Mesenchymal stem cell (in vitro differentiated cells and primary cell): ENCODE data around the gene FRYL.
"Not testable (repeated sequence)": the region's sequence is repeated elsewhere in the genome, so short reads cannot be mapped to it uniquely, and the experiment has no call there.

Experiments
- DNase-seq: peaks from one replicate; pipeline ENCODE4 v3.0.0-alpha.2; 2013
- H2AFZ ChIP-seq: one replicate; pipeline ENCODE4 v1.6.1; 2013; ENCODE audit warnings: low read depth, mild to moderate bottlenecking, control low read depth, inconsistent platforms, low read length, moderate library complexity
- H2AK5ac ChIP-seq: 2 replicates; pipeline ENCODE4 v1.6.1; 2013; ENCODE audit warnings: low read length, moderate library complexity, mild to moderate bottlenecking, inconsistent platforms; ENCODE audit not compliant: severe bottlenecking
- H2BK120ac ChIP-seq: one replicate; pipeline ENCODE4 v1.6.1; 2013; ENCODE audit warnings: low read depth, mild to moderate bottlenecking, inconsistent platforms, low read length, moderate library complexity
- H2BK12ac ChIP-seq, 2 experiments: one replicate each; pipeline ENCODE4 v1.6.1; 2013; ENCODE audit warnings: inconsistent platforms in 2 of 2, low read length in 2 of 2, mild to moderate bottlenecking in 2 of 2, moderate library complexity in 2 of 2, control low read depth in 1 of 2
- H2BK15ac ChIP-seq: one replicate; pipeline ENCODE4 v1.6.1; 2013; ENCODE audit warnings: mild to moderate bottlenecking, low read depth, inconsistent platforms; ENCODE audit not compliant: poor library complexity, severe bottlenecking
- H2BK5ac ChIP-seq: 2 replicates; pipeline ENCODE4 v1.6.1; 2013; ENCODE audit warnings: low read depth, mild to moderate bottlenecking, low read length, control low read depth, inconsistent platforms; ENCODE audit not compliant: poor library complexity, severe bottlenecking
- H3K14ac ChIP-seq, 2 experiments: one replicate each; pipeline ENCODE4 v1.6.1; 2013; ENCODE audit warnings: inconsistent platforms in 2 of 2, low read length in 2 of 2, control low read depth in 1 of 2, mild to moderate bottlenecking in 1 of 2, moderate library complexity in 1 of 2
- H3K18ac ChIP-seq, 2 experiments: one replicate each; pipeline ENCODE4 v1.6.1; 2013; ENCODE audit warnings: inconsistent platforms in 2 of 2, low read length in 2 of 2, control low read depth in 1 of 2, low read depth in 1 of 2, mild to moderate bottlenecking in 1 of 2
- H3K23ac ChIP-seq, 2 experiments: one replicate each; pipeline ENCODE4 v1.6.1; 2013; ENCODE audit warnings: inconsistent platforms in 2 of 2, low read length in 2 of 2, mild to moderate bottlenecking in 2 of 2, moderate library complexity in 2 of 2, control low read depth in 1 of 2
- H3K27ac ChIP-seq: 2 replicates; pipeline ENCODE4 v1.5.1; 2013; ENCODE audit warnings: mild to moderate bottlenecking, moderate library complexity, low read length, control low read depth, inconsistent platforms; ENCODE audit not compliant: poor library complexity, severe bottlenecking
- H3K27me3 ChIP-seq, 2 experiments: 2 replicates each; pipeline versions ENCODE4 v1.6.1 to v1.7.0; 2013; ENCODE audit warnings: low read length in 2 of 2, mild to moderate bottlenecking in 2 of 2, moderate library complexity in 2 of 2, control low read depth in 1 of 2, inconsistent platforms in 1 of 2; ENCODE audit not compliant: control insufficient read depth in 1 of 2, insufficient read depth in 1 of 2
- H3K36me3 ChIP-seq, 2 experiments: 2 replicates each; pipeline versions ENCODE4 v1.6.1 to v1.7.0; 2013; ENCODE audit warnings: low read length in 2 of 2, control low read depth in 1 of 2, inconsistent platforms in 1 of 2, low read depth in 1 of 2, mild to moderate bottlenecking in 1 of 2; ENCODE audit not compliant: insufficient read depth in 2 of 2, control insufficient read depth in 1 of 2
- H3K4ac ChIP-seq, 2 experiments: one replicate each; pipeline ENCODE4 v1.6.1; 2013; ENCODE audit warnings: inconsistent platforms in 2 of 2, low read length in 2 of 2, mild to moderate bottlenecking in 2 of 2, moderate library complexity in 2 of 2, control low read depth in 1 of 2, low read depth in 1 of 2
- H3K4me1 ChIP-seq: 2 replicates; pipeline ENCODE4 v1.6.1; 2013; ENCODE audit warnings: low read depth, low read length, control low read depth; ENCODE audit not compliant: control insufficient read depth, insufficient read depth
- H3K4me2 ChIP-seq: 2 replicates; pipeline ENCODE4 v1.6.1; 2013; ENCODE audit warnings: low read length, mild to moderate bottlenecking, inconsistent platforms; ENCODE audit not compliant: poor library complexity, severe bottlenecking
- H3K4me3 ChIP-seq, 2 experiments: 2 replicates each; pipeline versions ENCODE4 v1.5.1 to v1.7.0; 2013; ENCODE audit warnings: low read length in 2 of 2, mild to moderate bottlenecking in 2 of 2, control low read depth in 1 of 2, low read depth in 1 of 2; ENCODE audit not compliant: insufficient read depth in 1 of 2
- H3K79me1 ChIP-seq: replicated peaks from 2 replicates; pipeline ENCODE4 v1.6.1; 2013; ENCODE audit warnings: mild to moderate bottlenecking, control low read depth, low read length, inconsistent platforms; ENCODE audit not compliant: poor library complexity, severe bottlenecking
- H3K9ac ChIP-seq: 2 replicates; pipeline ENCODE4 v1.7.0; 2013; ENCODE audit warnings: mild to moderate bottlenecking, low read length, moderate library complexity
- H3K9me3 ChIP-seq: 2 replicates; pipeline ENCODE4 v1.7.0; 2013; ENCODE audit warnings: mild to moderate bottlenecking, low read length; ENCODE audit not compliant: control insufficient read depth
- H4K8ac ChIP-seq: one replicate; pipeline ENCODE4 v1.6.1; 2013; ENCODE audit warnings: inconsistent platforms, mild to moderate bottlenecking, low read length, moderate library complexity
- H4K91ac ChIP-seq: one replicate; pipeline ENCODE4 v1.6.1; 2013; ENCODE audit warnings: mild to moderate bottlenecking, low read length, inconsistent platforms
- WGBS: methylation state at CpG from one replicate; pipeline ENCODE4 v1.1.7; 2013; ENCODE audit warnings: mixed read lengths; 5-methylcytosine and 5-hydroxymethylcytosine counted together

FRYL gene

GRCh38 chr4:48804584-48805301 lies 24.7 kb upstream of the FRYL start:
- WGBS: 96% methylated on average over 8 of the region's 8 CpGs
- no peaks in the 10 kb centered on the region for H3K79me1 ChIP-seq
- no peak overlapping the region for H2BK15ac ChIP-seq
- H3K4me1 ChIP-seq: no peaks in the 10 kb centered on the region
- peak overlapping the region; percentile 19 for H4K8ac ChIP-seq
- no peaks in the 10 kb centered on the region for H3K9me3 ChIP-seq
- no peaks in the 10 kb centered on the region for H3K27me3 ChIP-seq
- no peaks in the 10 kb centered on the region for H3K36me3 ChIP-seq
- H3K4me2 ChIP-seq: no peak overlapping the region
- no peak overlapping the region for H3K14ac ChIP-seq
- H2BK12ac ChIP-seq: no peak overlapping the region
- no peak overlapping the region for H3K18ac ChIP-seq
- H3K4ac ChIP-seq: no peak overlapping the region
- H2BK5ac ChIP-seq: no peak overlapping the region
- H3K9ac ChIP-seq: no peak overlapping the region
- no peak overlapping the region for H3K27ac ChIP-seq
- no peak overlapping the region for H3K4me3 ChIP-seq
- H2AK5ac ChIP-seq: no peak overlapping the region
- H3K23ac ChIP-seq: no peak overlapping the region
- no peak overlapping the region for H2BK120ac ChIP-seq
- DNase-seq: no peak
- H2AFZ ChIP-seq: no peak overlapping the region
- no peak overlapping the region for H4K91ac ChIP-seq

- H3K4ac ChIP-seq: no peak overlapping the region
- no peak overlapping the region for H3K9ac ChIP-seq
- H3K27ac ChIP-seq: no peak overlapping the region
- no peak overlapping the region for H2BK12ac ChIP-seq
- no peak overlapping the region for H3K18ac ChIP-seq
- H3K79me1 ChIP-seq: no peaks in the 10 kb centered on the region
- no peak overlapping the region for H2AFZ ChIP-seq
- H3K27me3 ChIP-seq: no peaks in the 10 kb centered on the region
- no peaks in the 10 kb centered on the region for H3K4me1 ChIP-seq
- no peaks in the 10 kb centered on the region for H3K9me3 ChIP-seq
- DNase-seq: no peak
- H2BK15ac ChIP-seq: no peak overlapping the region
- H4K91ac ChIP-seq: no peak overlapping the region
- no peaks in the 10 kb centered on the region for H3K36me3 ChIP-seq
- no peak overlapping the region for H3K23ac ChIP-seq
- H3K14ac ChIP-seq: no peak overlapping the region
- no peak overlapping the region for H4K8ac ChIP-seq
- H2BK120ac ChIP-seq: no peak overlapping the region
- no peak overlapping the region for H3K4me2 ChIP-seq
- 97% methylated on average over 3 of the region's 3 CpGs for WGBS
- H2BK5ac ChIP-seq: no peak overlapping the region
- H3K4me3 ChIP-seq: no peak overlapping the region
- no peak overlapping the region for H2AK5ac ChIP-seq
These were observed 21.1 kb upstream of the FRYL start for GRCh38 chr4:48801016-48801715.

GRCh38 chr4:48800155-48800554 lies 20.1 kb upstream of the FRYL start:
- H3K4me3 ChIP-seq, H2BK5ac ChIP-seq, H3K27me3 ChIP-seq, H4K91ac ChIP-seq, H3K9me3 ChIP-seq, H3K27ac ChIP-seq, H3K14ac ChIP-seq, H3K18ac ChIP-seq, H3K4me1 ChIP-seq, H4K8ac ChIP-seq, H2AFZ ChIP-seq, H2BK120ac ChIP-seq, H2BK15ac ChIP-seq, DNase-seq, H2BK12ac ChIP-seq, H3K79me1 ChIP-seq, H3K23ac ChIP-seq, H3K36me3 ChIP-seq, H3K9ac ChIP-seq, H2AK5ac ChIP-seq, H3K4me2 ChIP-seq, H3K4ac ChIP-seq: not testable (repeated sequence)
- no CpG with 5 or more reads among the region's 2 CpGs for WGBS

- no peaks in the 10 kb centered on the region for H3K4me1 ChIP-seq
- H3K9ac ChIP-seq: no peak overlapping the region
- H4K8ac ChIP-seq: no peak overlapping the region
- H2BK12ac ChIP-seq: no peak overlapping the region
- H2BK120ac ChIP-seq: no peak overlapping the region
- no peak overlapping the region for H4K91ac ChIP-seq
- no peak for DNase-seq
- H3K14ac ChIP-seq: no peak overlapping the region
- no peak overlapping the region for H2AK5ac ChIP-seq
- no peak overlapping the region for H2AFZ ChIP-seq
- H3K4ac ChIP-seq: no peak overlapping the region
- no peak overlapping the region for H2BK15ac ChIP-seq
- H3K36me3 ChIP-seq: no peaks in the 10 kb centered on the region
- H3K9me3 ChIP-seq: no peaks in the 10 kb centered on the region
- no peaks in the 10 kb centered on the region for H3K79me1 ChIP-seq
- H3K18ac ChIP-seq: no peak overlapping the region
- 63% methylated on average over 2 of the region's 2 CpGs for WGBS
- H3K27ac ChIP-seq: no peak overlapping the region
- no peaks in the 10 kb centered on the region for H3K27me3 ChIP-seq
- H3K4me2 ChIP-seq: no peak overlapping the region
- no peak overlapping the region for H3K23ac ChIP-seq
- no peak overlapping the region for H3K4me3 ChIP-seq
- no peak overlapping the region for H2BK5ac ChIP-seq
These were observed 19.1 kb upstream of the FRYL start for GRCh38 chr4:48799157-48799556.
